Keratinocyte (primary cell): Measurements from ENCODE around the gene CREB3L2.

Experiments
- CTCF ChIP-seq, 3 experiments: IDR thresholded peaks in 1 of 3; conservative IDR thresholded peaks in 1 of 3; optimal IDR thresholded peaks in 1 of 3; 2 replicates in 2 of 3; 3 replicates in 1 of 3; pipeline versions ENCODE3 to v1.5.1; 2011; ENCODE audit warnings: low read length in 3 of 3, mild to moderate bottlenecking in 3 of 3, moderate library complexity in 2 of 3, control low read depth in 1 of 3, inconsistent platforms in 1 of 3; ENCODE audit not compliant: insufficient read depth in 2 of 3; ENCODE audit errors: extremely low read depth in 1 of 3
- EZH2 ChIP-seq: IDR thresholded peaks from one replicate; pipeline ENCODE4 v1.6.1; 2012; ENCODE audit warnings: inconsistent platforms, mild to moderate bottlenecking, low read length, moderate library complexity

DNA sequence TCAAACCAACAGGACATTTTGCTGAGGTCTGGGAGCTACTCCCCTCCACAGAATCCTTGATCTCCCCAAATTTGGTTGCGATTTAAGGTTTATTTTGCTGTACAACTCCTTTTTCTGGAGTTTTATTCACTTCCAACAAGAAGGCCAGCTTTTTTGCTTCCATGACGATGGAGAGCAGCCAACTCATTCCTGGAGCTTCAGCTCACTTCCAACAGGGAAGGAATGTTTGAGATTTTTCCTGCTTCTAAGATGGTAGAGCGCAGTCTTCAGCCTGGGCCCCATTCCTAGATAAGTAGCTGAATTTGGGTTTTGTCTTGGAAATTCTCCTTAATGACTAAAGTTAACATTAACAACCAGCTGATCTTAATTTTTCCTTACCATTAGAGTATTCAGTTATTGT is 30.9 kb upstream of the CREB3L2 start:
- TF ChIP-seq CTCF (optimal IDR thresholded peaks at IDR 0.05 in 1 of 3, IDR thresholded peaks at IDR 0.05 in 1 of 3, conservative IDR thresholded peaks at IDR 0.05 in 1 of 3; ENCODE audit: extremely low read depth in 1 of 3, insufficient read depth in 2 of 3, low read length in 3 of 3), result no peak
- no peak for TF ChIP-seq EZH2
